ENCODE results near the gene COL25A1. TPM values are rescaled to one million over a fixed set of nuclear protein-coding genes. Genes with fewer than 3 reads are reported as not detected.

The COL25A1 gene
- polyA plus RNA-seq = not detected

DNA sequence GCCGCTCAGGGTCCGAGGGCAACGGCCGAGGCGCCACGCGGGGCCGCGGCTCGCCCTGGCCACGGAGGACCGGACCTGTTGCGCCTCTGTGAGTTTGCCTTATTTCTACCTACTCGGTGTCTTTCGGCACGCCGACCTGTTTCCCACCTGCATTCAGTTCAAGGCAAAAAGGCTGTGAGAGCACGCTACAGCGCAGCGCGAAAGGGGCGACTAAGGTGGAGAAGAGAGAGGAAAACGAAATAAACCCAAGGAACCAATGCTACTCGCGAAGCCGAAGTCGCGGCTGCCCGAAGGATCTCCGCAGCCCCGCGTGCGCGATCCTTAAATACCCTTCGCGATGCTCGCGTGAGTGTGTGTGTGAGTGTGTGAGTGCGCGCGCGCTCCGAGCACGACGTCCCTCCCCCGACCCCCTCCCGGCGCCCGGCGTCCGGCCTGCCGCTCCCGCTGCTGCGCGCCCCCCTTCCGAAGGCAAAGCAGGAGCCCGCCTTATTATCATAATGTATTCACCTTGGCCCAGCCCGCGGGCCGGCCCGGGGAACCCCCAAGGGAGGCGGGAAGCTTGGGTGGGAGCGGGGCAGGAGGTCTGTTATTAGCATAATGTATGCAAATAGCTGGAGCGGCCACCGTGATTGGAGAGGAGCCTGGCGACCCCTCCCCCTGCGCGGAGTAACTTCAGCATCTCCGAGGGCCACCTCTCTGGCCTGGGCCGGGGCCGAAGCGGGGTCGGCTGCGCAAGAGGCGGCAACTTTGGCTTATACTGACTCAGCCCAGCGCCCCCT, at the start of gene COL25A1:
TSS of gene COL25A1 (minus strand) at position 298 of the 779 bp plus-strand sequence.
- H3K9me3 Mint-ChIP-seq = peaks cover 0 to 4% (median 0%) of the 10 kb centered on the region in 6 donors
- H3K36me3 Mint-ChIP-seq = no peaks in the 10 kb centered on the region
- H3K27me3 Mint-ChIP-seq (ENCODE audit: low read depth in 3 of 3) = peaks cover 13 to 49% (median 16%) of the 10 kb centered on the region in 3 donors
- peak within 1 kb of the TSS; percentile 60 to 87 (median 81) for H3K4me3 Mint-ChIP-seq
- peak; percentile 28 to 39 (median 39) for DNase-seq
- no peak within 1 kb of the TSS for H3K27ac Mint-ChIP-seq
- H3K4me1 Mint-ChIP-seq = peaks cover 20 to 22% of the 10 kb centered on the region in 2 donors

DNA sequence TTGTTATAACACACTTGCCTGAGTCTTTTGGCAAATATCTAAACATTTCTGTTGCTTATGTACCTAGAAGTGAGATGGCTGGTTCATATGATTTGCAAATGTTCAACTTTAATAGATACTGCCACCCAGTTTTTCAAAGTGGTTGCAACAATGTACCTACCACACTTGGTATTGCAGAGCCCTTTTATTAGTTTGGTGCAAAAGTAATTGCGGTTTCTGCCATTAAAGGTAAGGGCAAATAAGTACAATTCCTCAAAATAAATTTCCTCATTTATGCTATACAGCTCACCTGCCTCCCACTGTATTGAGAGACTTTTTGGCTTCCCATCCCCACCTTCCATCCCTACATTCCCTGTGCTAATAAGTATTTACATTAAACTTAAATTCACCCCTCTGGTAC, 47.7 kb upstream of the COL25A1 start:
- Mint-ChIP-seq H3K27me3 (ENCODE audit: low read depth in 3 of 3) (peaks cover 7 to 14% (median 11%) of the 10 kb centered on the region in 3 donors), H3K4me1 (no peaks in the 10 kb centered on the region), H3K9me3 (peaks cover 0 to 17% (median 6%) of the 10 kb centered on the region in 6 donors), H3K27ac (no peak overlapping the region), H3K4me3 (no peak overlapping the region), H3K36me3 (peaks cover 0 to 5% (median 0%) of the 10 kb centered on the region in 3 donors)
- DNase-seq = no peak

DNA sequence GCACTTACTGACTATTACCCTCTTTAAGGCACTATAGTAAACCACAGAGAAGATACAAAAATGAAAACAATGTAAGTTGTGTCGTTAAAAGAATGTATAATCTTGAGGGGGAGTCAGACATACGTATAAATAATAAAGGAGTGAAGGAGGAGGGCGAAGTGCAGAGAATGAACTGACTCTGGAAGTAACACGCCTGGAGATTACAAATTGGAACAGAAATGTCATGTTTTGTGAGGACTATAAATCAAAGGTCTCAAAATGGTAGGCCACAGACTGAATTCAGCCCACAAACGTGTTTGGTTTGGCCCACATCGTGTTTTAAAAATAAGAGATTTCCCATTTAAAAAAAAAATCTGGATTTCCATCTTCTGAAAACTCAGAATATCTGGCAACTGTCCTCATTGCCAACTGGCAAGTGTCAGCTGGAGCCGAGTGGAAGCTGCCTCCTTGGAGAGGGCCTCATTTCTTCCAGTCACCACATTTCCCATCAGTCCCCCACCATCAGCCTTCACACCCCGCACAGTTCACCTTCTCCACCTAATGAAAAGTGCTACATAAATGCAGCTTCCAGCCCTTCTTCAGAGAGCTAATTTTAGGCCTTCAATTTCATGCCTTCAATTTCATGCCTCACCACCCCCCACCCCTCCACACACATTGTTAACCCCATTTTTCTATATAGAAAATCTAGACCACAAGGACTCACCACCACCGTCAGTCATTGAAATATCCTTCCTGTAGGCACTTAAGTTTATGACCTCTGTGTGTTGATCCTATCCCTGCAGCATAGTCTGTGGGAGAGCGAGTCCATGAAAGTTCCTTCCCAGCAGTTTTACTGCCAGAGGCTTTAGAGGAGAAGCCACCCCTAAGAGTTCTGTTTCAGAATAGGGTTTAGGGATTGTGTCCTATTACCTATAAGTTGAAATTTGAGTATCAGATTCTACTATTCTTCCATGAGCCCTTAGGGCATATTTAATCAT, 32.0 kb upstream of the COL25A1 start:
- Mint-ChIP-seq H3K9me3 (peaks cover 0 to 3% (median 0%) of the 10 kb centered on the region in 6 donors), H3K4me1 (no peaks in the 10 kb centered on the region), H3K36me3 (no peaks in the 10 kb centered on the region), H3K27ac (no peak overlapping the region), H3K4me3 (no peak overlapping the region), H3K27me3 (ENCODE audit: low read depth in 3 of 3) (peaks cover 2 to 4% (median 2%) of the 10 kb centered on the region in 3 donors)
- no peak for DNase-seq

GRCh38 chr4:109332926-109333464, 30.5 kb upstream of the COL25A1 start:
- no peak overlapping the region for H3K4me3 Mint-ChIP-seq
- no peak overlapping the region for H3K27ac Mint-ChIP-seq
- no peaks in the 10 kb centered on the region for H3K36me3 Mint-ChIP-seq
- H3K4me1 Mint-ChIP-seq = no peaks in the 10 kb centered on the region
- peaks cover 0 to 2% (median 2%) of the 10 kb centered on the region in 3 donors for H3K27me3 Mint-ChIP-seq (ENCODE audit: low read depth in 3 of 3)
- H3K9me3 Mint-ChIP-seq = no peaks in the 10 kb centered on the region
- no peak for DNase-seq

GRCh38 chr4:109327641-109328040, 25.2 kb upstream of the COL25A1 start:
- no peaks in the 10 kb centered on the region for H3K4me1 Mint-ChIP-seq
- no peak for DNase-seq
- H3K9me3 Mint-ChIP-seq = peaks cover 5 to 14% (median 11%) of the 10 kb centered on the region in 6 donors
- H3K27me3 Mint-ChIP-seq (ENCODE audit: low read depth in 3 of 3) = peaks cover 3 to 13% (median 6%) of the 10 kb centered on the region in 3 donors
- no peak overlapping the region for H3K27ac Mint-ChIP-seq
- H3K4me3 Mint-ChIP-seq = no peak overlapping the region
- peaks cover 0 to 6% (median 4%) of the 10 kb centered on the region in 3 donors for H3K36me3 Mint-ChIP-seq

DNA sequence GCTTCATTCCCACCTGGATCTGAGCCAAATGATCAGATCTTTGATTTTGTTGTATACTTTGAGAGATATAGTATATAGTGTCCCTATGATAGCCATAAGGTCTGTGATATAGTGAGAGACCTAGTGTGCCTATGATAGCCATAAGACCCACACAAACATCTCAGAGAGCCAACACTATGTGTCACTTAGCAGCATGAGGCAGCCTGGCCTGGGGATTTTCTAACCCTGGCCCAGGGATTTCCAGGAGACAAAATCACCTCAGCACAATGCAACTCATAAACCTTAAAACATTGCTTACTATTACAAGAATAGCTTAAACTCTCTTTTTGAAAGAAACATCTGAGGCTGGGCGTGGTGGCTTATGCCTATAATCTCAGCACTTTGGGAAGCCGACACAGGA, 23.2 kb upstream of the COL25A1 start:
- Mint-ChIP-seq H3K27me3 (ENCODE audit: low read depth in 3 of 3) (peaks cover 3 to 14% (median 6%) of the 10 kb centered on the region in 3 donors), H3K4me1 (no peaks in the 10 kb centered on the region), H3K27ac (no peak overlapping the region), H3K9me3 (peaks cover 8 to 33% (median 17%) of the 10 kb centered on the region in 6 donors), H3K4me3 (no peak overlapping the region), H3K36me3 (peaks cover 3 to 6% (median 4%) of the 10 kb centered on the region in 3 donors)
- DNase-seq = no peak

DNA sequence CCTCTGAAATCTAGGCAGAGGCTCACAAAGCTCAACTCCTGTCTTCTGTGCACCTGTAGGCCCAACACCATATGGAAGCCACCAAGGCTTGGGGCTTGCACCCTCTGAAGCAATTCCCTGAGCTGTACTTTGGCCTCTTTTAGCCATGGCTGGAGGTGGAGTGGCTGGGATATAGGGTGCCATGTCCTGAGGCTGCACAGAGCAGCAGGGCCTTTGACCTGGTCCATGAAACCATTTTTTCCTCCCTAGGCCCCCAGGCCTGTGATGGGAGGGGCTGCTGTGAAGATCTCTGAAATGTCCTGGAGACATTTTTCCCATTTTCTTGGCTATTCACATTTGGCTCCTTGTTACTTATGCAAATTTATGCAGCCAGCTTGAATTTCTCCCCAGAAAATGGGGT, 20.9 kb upstream of the COL25A1 start:
- DNase-seq = no peak
- Mint-ChIP-seq H3K4me3 (no peak overlapping the region), H3K27me3 (ENCODE audit: low read depth in 3 of 3) (peaks cover 3 to 15% (median 3%) of the 10 kb centered on the region in 3 donors), H3K27ac (no peak overlapping the region), H3K4me1 (no peaks in the 10 kb centered on the region), H3K9me3 (peaks cover 8 to 38% (median 19%) of the 10 kb centered on the region in 6 donors), H3K36me3 (peaks cover 3 to 6% (median 4%) of the 10 kb centered on the region in 3 donors)

GRCh38 chr4:109321232-109321631, 18.8 kb upstream of the COL25A1 start:
- Mint-ChIP-seq H3K27ac (no peak overlapping the region), H3K4me1 (no peaks in the 10 kb centered on the region), H3K4me3 (no peak overlapping the region), H3K27me3 (ENCODE audit: low read depth in 3 of 3) (peaks cover 2 to 12% (median 3%) of the 10 kb centered on the region in 3 donors), H3K9me3 (peaks cover 8 to 38% (median 19%) of the 10 kb centered on the region in 6 donors), H3K36me3 (peaks cover 3 to 6% (median 4%) of the 10 kb centered on the region in 3 donors)
- DNase-seq = no peak

DNA sequence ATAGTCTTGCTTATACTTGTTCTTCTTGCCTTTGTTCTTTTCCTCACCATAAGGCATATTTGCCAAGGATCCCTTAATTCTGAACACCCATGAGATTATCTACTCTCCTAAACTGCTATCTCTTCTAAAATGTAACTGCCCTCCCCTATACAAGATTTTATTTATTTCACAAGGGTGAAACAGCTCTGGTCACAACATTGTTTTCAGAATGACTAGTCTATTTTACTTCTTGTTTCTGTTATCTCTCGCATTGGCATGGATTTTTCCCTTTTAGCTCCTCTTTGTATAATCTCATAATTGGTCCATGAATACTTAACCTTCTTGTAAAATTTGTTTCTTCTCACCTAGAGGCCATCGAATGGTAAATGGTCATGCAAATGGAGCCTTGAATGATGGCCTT, 17.2 kb upstream of the COL25A1 start:
- Mint-ChIP-seq H3K4me3 (no peak overlapping the region), H3K36me3 (peaks cover 3 to 6% (median 4%) of the 10 kb centered on the region in 3 donors), H3K9me3 (peaks cover 8 to 38% (median 19%) of the 10 kb centered on the region in 6 donors), H3K27me3 (ENCODE audit: low read depth in 3 of 3) (peaks cover 3 to 9% (median 7%) of the 10 kb centered on the region in 3 donors), H3K4me1 (no peaks in the 10 kb centered on the region), H3K27ac (no peak overlapping the region)
- DNase-seq = no peak

- DNase-seq = no peak
- peaks cover 3 to 6% (median 4%) of the 10 kb centered on the region in 3 donors for H3K36me3 Mint-ChIP-seq
- no peak overlapping the region for H3K4me3 Mint-ChIP-seq
- H3K27me3 Mint-ChIP-seq (ENCODE audit: low read depth in 3 of 3) = peaks cover 3 to 11% (median 9%) of the 10 kb centered on the region in 3 donors
- no peaks in the 10 kb centered on the region for H3K4me1 Mint-ChIP-seq
- H3K9me3 Mint-ChIP-seq = peaks cover 8 to 38% (median 17%) of the 10 kb centered on the region in 6 donors
- H3K27ac Mint-ChIP-seq = no peak overlapping the region
Observed at GRCh38 chr4:109319156-109319555, 16.7 kb upstream of the COL25A1 start.

GRCh38 chr4:109315818-109316217, 13.4 kb upstream of the COL25A1 start:
- Mint-ChIP-seq H3K36me3 (peaks cover 0 to 4% (median 0%) of the 10 kb centered on the region in 3 donors), H3K9me3 (peaks cover 0 to 19% (median 8%) of the 10 kb centered on the region in 6 donors), H3K4me1 (no peaks in the 10 kb centered on the region), H3K27ac (no peak overlapping the region), H3K27me3 (ENCODE audit: low read depth in 3 of 3) (peaks cover 2 to 23% (median 10%) of the 10 kb centered on the region in 3 donors), H3K4me3 (no peak overlapping the region)
- DNase-seq = no peak

DNA sequence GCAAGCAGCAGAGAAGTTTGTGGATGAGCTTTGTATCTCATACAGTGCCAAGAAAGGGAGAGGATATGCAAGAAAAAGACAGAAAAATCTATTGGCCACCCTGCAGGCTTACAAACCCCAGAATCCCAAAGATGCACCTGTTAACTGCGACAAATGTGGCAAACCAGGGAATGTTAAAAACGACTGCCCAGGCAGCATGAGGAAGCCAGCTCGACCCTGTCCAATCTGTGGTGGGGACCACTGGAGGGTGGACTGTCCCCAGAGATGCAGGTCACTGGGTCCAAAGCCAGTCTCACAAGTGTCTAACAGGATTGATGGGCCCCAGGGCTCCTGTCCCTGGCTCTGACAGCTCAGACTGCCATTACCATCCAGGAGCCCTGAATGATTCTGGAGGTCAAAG, 12.9 kb upstream of the COL25A1 start:
- DNase-seq = no peak
- peaks cover 2 to 26% (median 6%) of the 10 kb centered on the region in 3 donors for H3K27me3 Mint-ChIP-seq (ENCODE audit: low read depth in 3 of 3)
- H3K36me3 Mint-ChIP-seq = peaks cover 0 to 4% (median 0%) of the 10 kb centered on the region in 3 donors
- H3K27ac Mint-ChIP-seq = no peak overlapping the region
- H3K9me3 Mint-ChIP-seq = peaks cover 0 to 14% (median 7%) of the 10 kb centered on the region in 6 donors
- no peak overlapping the region for H3K4me3 Mint-ChIP-seq
- H3K4me1 Mint-ChIP-seq = no peaks in the 10 kb centered on the region
